H1 (cell line): ENCODE data around the gene SEH1L.

Experiments
- CEBPB ChIP-seq: IDR thresholded peaks from 2 replicates; pipeline ENCODE4 v1.6.1; 2012; ENCODE audit warnings: low read depth, low read length
- CHD1 ChIP-seq: IDR thresholded peaks from 2 replicates; pipeline ENCODE4 v1.6.1; 2012; ENCODE audit warnings: low read depth, low read length, improper control_type of control experiment
- GTF2F1 ChIP-seq: IDR thresholded peaks from 2 replicates; pipeline ENCODE4 v1.6.1; 2012; ENCODE audit warnings: low read depth, low read length, improper control_type of control experiment, borderline replicate concordance
- NRF1 ChIP-seq: IDR thresholded peaks from 2 replicates; pipeline ENCODE4 v1.6.1; 2011; ENCODE audit warnings: mild to moderate bottlenecking, low read depth, low read length, improper control_type of control experiment
- POLR2A ChIP-seq, 2 experiments: IDR thresholded peaks; 1 replicate in 1 of 2; 2 replicates in 1 of 2; pipeline ENCODE4 v1.6.1; 2011; ENCODE audit warnings: low read depth in 2 of 2, low read length in 2 of 2, mild to moderate bottlenecking in 2 of 2; ENCODE audit errors: control extremely low read depth in 1 of 2
- POLR2AphosphoS5 ChIP-seq: IDR thresholded peaks from 2 replicates; pipeline ENCODE4 v1.6.1; 2011; ENCODE audit warnings: low read depth, low read length
- RFX5 ChIP-seq: IDR thresholded peaks from 2 replicates; pipeline ENCODE4 v1.6.1; 2011; ENCODE audit warnings: low read depth, low read length, improper control_type of control experiment, borderline replicate concordance
- SP1 ChIP-seq: IDR thresholded peaks from 2 replicates; pipeline ENCODE4 v1.6.1; 2011; ENCODE audit warnings: low read depth, low read length
- TBP ChIP-seq: IDR thresholded peaks from 2 replicates; pipeline ENCODE4 v1.6.1; 2011; ENCODE audit warnings: low read depth, low read length, improper control_type of control experiment
- TCF12 ChIP-seq: IDR thresholded peaks from 2 replicates; pipeline ENCODE4 v1.6.1; 2011; ENCODE audit warnings: low read depth, mild to moderate bottlenecking, low read length
- TF ChIP-seq, protein P1 (sequence below), 3 experiments: IDR thresholded peaks; 1 replicate in 2 of 3; 2 replicates in 1 of 3; pipeline versions ENCODE4 v1.5.1 to v1.6.1; 2011; ENCODE audit warnings: low read length in 3 of 3, mild to moderate bottlenecking in 3 of 3, inconsistent platforms in 2 of 3, low read depth in 1 of 3, moderate library complexity in 1 of 3; ENCODE audit not compliant: insufficient read depth in 1 of 3; ENCODE audit errors: control extremely low read depth in 1 of 3

DNA sequence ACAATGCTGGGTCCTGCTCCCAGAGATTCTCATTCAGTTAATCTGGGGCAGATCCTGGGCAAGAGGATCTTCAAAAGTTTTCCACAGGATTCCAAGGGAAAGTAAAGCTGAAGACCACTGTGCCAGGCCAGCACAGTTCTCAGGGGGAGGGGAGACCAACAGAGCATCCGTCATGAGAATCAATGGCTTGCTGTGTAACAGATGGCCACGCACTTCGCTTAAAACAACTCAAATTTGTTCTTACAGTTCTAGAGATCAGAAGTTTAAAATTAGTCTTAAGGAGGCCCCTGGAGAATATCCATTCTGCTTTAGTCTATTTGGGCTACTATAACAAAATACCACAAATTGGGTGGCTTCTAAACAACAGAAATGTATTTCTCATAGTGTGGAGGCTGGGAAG is 17.4 kb upstream of the SEH1L start:
- no peak for TF ChIP-seq GTF2F1
- no peak for TF ChIP-seq POLR2A (IDR thresholded peaks at IDR 0.05; ENCODE audit: control extremely low read depth in 1 of 2, low read depth in 2 of 2, low read length in 2 of 2)
- TF ChIP-seq, protein P1, sequence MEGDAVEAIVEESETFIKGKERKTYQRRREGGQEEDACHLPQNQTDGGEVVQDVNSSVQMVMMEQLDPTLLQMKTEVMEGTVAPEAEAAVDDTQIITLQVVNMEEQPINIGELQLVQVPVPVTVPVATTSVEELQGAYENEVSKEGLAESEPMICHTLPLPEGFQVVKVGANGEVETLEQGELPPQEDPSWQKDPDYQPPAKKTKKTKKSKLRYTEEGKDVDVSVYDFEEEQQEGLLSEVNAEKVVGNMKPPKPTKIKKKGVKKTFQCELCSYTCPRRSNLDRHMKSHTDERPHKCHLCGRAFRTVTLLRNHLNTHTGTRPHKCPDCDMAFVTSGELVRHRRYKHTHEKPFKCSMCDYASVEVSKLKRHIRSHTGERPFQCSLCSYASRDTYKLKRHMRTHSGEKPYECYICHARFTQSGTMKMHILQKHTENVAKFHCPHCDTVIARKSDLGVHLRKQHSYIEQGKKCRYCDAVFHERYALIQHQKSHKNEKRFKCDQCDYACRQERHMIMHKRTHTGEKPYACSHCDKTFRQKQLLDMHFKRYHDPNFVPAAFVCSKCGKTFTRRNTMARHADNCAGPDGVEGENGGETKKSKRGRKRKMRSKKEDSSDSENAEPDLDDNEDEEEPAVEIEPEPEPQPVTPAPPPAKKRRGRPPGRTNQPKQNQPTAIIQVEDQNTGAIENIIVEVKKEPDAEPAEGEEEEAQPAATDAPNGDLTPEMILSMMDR (IDR thresholded peaks at IDR 0.05; ENCODE audit: control extremely low read depth in 1 of 3, insufficient read depth in 1 of 3, low read depth in 1 of 3, low read length in 3 of 3) = no peak
- no peak for TF ChIP-seq CHD1
- no peak for TF ChIP-seq POLR2AphosphoS5
- no peak for TF ChIP-seq NRF1
- no peak for TF ChIP-seq SP1
- TF ChIP-seq RFX5 = no peak
- no peak for TF ChIP-seq TBP
- TF ChIP-seq CEBPB = no peak
- TF ChIP-seq TCF12 = no peak
